ENCODE data around the gene LGI4.
"Not testable (repeated sequence)": the region's sequence is repeated elsewhere in the genome, so short reads cannot be mapped to it uniquely, and the experiment has no call there.

The LGI4 gene

GRCh38 chr19:35141837-35142605 is 7.2 kb upstream of the LGI4 start:
- no peak for DNase-seq

GRCh38 chr19:35140962-35141836 is 6.3 kb upstream of the LGI4 start:
- peak; percentile 17 to 30 for DNase-seq

DNA sequence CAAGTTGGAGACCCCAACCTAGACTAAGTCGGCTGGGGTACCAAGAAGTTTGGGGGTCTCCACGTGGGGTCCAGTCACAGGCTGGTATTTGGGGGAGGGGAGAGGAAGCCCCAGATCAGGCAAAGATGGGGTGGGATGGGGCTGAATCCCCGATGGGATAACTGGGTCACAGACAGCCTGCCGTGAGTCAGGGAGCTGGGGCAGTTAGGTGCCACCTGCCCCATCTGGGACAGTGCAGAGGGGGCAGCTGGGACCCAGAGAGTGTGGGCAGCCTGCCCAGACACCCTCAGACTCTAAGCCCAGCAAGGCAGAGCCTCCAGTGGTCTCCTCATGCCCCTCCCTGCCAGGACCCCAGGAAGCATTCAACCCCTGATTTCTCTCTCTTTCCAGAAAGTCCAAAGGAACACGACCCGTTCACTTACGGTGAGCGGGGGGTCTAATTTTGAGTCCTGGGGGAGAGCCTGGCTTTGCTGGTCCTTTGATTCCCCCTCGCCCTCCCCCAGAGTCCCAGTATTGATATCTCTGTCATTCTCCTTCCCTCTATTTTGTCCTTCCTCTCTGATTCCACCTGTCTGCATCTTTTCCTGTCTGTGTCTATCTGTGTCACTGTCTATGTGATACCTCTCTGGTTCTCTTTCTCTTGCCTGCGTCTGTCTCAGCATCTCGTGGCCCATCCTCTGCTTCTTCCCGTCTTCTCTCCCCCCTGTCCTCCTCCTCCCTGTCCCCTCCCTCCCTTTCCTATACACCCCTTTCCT is 5.5 kb upstream of the LGI4 start:
- DNase-seq, result no peak

DNA sequence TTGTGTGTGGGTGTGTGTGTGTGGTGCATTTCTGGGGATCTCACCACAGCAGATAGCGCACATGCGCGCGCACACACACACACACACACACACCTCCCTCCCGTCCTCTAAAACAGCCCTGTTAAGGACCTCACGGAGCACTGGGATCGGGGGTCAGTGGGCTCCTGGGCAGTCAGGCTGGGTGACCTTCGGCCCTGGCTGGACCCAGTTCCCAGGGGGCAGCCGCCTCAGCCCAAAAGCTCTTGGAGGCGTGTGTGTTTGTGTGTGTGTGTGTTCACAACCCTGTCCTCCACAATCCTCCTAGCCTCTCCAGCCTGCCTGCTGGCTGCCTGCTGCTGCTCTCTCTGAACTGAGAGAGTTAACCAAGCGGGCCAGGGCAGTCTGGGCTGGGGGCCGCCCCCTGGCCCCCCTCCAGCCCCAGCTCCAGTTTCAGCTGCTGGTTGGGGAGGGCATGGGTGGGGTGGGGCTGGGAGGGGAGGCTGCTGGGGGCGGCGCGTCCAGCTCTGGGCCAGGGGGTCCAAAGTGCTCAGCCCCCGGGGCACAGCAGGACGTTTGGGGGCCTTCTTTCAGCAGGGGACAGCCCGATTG is 3.5 kb upstream of the LGI4 start, which contains the start of gene FXYD1:
TSS of gene FXYD1 (plus strand) at position 520 of the 588 bp plus-strand sequence. CDS start 1,256 bp downstream, outside the sequence.
- no peak for DNase-seq

GRCh38 chr19:35136977-35137702 is 2.3 kb upstream of the LGI4 start:
- DNase-seq, result no peak

DNA sequence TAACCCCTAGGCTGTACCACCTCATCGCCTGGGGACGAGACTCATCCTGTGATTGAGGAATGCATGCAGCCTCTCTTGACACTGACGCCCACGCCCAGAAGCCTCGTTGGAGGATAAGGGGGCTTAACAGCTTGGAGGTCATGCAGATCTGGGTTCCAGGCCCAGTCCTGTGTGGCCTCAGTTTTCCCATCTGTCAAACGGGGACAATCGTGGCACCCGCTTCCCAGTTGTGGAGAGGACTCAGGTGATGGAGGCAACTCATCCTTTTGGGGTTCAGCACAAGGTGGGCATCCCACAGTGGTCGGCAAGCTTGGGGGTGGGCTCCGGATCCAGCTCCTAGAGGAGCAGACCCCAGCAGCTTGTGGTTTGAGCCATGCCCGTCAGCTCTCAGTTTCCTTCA is 1.4 kb upstream of the LGI4 start:
- no peak for DNase-seq

DNA sequence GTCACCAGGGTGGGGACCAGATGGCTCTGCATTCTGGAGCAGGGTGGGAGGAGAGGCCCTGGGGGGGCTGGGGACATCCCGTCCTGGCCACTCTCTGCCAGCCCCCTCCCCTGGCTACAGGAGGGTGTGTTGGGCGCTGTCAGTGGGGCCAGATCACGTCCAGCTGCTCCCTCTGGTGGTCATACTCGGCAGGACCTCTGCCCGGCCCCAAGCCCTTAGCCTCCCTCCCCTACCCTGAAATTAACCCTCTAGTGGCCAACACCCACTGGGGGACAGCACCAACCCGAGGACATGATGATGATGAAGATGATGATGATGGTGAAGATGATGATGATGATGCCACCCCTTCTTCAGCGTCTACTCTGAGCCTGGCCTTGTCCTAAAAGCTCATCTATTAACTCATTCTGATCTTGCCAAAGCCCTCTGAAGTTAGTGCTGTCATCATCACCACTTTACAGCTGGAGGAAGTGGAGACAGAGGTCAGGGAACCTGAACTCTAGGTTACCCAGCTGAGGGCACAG is 590 bp upstream of the LGI4 start:
- peak; percentile 26 to 31 for DNase-seq

GRCh38 chr19:35133826-35134225 is 1.0 kb downstream of the LGI4 start:
- DNase-seq, result no peak

GRCh38 chr19:35132254-35132653 is 2.6 kb downstream of the LGI4 start:
- no peak for DNase-seq

GRCh38 chr19:35130761-35131720 is 3.8 kb downstream of the LGI4 start:
- DNase-seq, result no peak

DNA sequence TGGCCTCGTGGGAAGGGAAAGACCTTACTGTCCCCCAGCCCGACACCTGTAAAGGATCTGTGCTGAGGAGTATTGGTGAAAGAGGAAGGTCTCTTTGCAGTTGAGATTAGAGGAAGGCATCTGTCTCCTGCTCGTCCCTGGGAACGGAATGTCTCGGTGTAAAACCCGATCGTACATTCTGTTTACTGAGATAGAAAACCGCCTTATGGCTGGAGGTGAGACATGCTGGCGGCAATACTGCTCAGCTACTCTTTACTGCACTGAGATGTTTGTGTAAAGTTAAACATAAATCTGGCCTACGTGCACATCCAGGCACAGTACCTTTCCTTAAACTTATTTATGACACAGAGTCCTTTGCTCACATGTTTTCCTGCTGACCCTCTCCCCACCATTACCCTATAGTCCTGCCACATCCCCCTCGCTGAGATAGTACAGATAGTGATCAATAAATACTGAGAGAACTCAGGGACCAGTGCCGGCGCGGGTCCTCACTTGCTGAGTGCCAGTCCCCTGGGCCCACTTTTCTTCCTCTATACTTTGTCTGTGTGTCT is 5.1 kb downstream of the LGI4 start:
- not testable (repeated sequence) for DNase-seq

GRCh38 chr19:35128398-35129057 is 6.3 kb downstream of the LGI4 start:
- DNase-seq, result no peak

- DNase-seq, result no peak
These were observed 7.0 kb downstream of the LGI4 start for GRCh38 chr19:35127871-35128270.

- no peak for DNase-seq
These were observed 8.3 kb downstream of the LGI4 start for GRCh38 chr19:35126624-35126959.

DNA sequence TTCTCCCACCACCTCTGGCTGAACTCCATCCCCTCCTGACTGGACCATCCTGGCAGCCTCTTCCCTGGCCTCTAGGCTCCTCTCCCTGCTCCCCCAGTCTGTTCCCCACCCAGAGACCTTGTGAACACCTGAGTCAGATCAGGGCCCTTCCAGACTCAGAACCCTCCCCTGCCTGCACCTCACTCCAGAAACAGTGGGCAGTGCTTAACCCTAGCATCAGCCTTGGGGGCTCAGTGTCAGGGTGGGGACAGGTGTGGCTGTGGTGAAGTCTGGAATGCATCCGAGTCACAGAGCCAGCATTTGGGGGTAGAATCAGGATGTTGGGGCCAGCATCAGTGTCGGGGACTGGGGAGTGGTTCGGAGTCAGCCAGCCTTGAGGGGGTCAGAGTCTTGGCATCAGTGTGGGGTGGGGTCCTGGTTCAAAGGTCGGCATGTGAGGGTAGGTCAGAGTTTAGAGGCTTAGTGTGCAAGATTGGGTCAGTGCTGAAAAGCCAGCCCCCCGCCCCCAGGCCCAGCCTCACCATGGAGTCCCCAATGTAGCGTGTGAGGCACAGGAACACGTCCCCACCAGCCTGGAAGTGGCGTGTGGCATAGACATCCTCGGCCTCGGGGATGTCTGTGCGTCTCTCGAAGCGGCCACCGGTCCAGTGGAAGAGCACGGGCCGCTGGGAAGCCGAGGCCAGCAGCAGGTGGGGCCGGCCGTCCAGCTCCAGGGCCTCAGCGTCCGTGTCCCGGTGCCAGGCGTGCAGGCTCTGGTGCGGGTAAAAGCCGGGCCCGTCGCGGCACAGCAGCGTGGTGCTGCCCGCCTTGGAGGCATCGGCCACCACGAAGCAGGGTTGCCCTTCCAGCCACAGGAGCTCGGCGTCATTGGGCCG is 8.9 kb downstream of the LGI4 start:
- DNase-seq, result no peak

- no peak for DNase-seq
These were observed 9.6 kb downstream of the LGI4 start for GRCh38 chr19:35125270-35125717.

DNA sequence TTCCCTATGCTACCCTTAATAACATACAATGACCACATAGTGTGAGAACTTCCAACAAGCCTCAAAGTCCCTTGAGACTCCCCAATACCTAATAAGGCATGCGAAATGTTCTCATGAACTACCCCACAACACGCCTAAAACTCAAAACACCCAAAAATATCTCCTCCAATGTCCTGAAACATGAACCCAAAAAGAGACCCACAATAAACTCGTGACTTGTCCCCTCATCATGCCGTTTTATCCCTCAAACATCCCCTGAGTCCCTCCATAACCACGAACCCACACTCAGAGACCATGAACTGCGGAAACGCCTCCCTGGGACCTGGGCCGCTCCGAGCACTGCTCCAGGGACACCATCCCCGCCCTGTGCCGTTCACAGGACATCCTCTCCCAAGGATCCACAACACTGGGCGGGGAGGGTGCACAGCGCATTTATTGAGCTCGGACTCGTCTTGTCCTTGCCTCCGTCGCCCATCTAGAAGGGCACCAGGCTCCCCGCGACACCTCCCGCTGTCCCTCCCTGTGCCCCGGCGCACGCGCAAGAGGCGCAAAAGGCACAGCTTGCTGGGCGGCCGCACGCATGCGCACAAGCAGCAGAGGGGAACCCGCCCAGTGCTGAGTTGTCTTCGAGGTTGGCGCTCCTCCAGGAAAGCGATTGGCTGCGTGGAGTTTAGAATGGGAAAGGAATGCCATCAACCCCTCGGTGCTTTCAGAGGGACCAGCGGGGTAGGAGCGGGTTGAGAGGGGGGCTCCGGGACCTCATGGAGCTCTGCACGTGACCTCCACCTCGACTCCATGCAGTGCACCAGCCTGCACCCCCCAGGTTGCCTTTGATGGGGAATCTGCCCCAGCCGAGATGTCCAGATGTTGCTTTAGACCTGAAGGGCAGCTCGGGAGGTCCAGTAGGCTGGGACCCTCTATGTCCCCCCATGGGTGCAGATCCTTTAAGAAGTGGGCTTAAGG is 10.5 kb downstream of the LGI4 start:
- DNase-seq, result peak; percentile 77 to 84

Data from NCI-H2081 (cell line).